IMR-90 (cell line): ENCODE results near the gene DLX6. TPM values are rescaled to one million over a fixed set of nuclear protein-coding genes. Genes with fewer than 3 reads are reported as not detected.

Experiments
- ATAC-seq: fragments of 200-7000 bp; cut with Tn5 transposase; 2 replicates; pipeline ENCODE4 v1.9.1; 2020; ENCODE audit warnings: low read depth, mild to moderate bottlenecking, moderate library complexity
- BruUV-seq: library from RNA; stranded (reverse); fragments of 400-500 nt; replicated peaks from 2 replicates; lab custom pipeline; 2021; lab: Mats Ljungman, UMichigan
- CTCF ChIA-PET: fragments of 300-600 bp; formaldehyde crosslinking; extraction: SDS; loops from one replicate; lab custom pipeline; 2021; ENCODE audit warnings: antibody characterized with exemption; lab: Yijun Ruan, JAX
- POLR2A ChIA-PET: fragments of 300-600 bp; sonication (Branson Sonifier 250); formaldehyde crosslinking; loops from one replicate; lab custom pipeline; 2022; ENCODE audit warnings: antibody characterized with exemption; ENCODE audit not compliant: unreplicated experiment; lab: Charles Lee
- DNase-seq: peaks from one replicate; pipeline ENCODE4 v3.0.0; 2013
- H2AFZ ChIP-seq: replicated peaks from 2 replicates; pipeline ENCODE3; 2013; ENCODE audit warnings: low read length, mild to moderate bottlenecking; ENCODE audit not compliant: poor library complexity
- H2AK5ac ChIP-seq: 2 replicates; pipeline ENCODE4 v1.6.1; 2013; ENCODE audit warnings: low read depth, low read length, inconsistent platforms
- H2AK9ac ChIP-seq: replicated peaks from 2 replicates; pipeline ENCODE3; 2013; ENCODE audit warnings: mild to moderate bottlenecking, low read depth, low read length, moderate library complexity; ENCODE audit not compliant: poor library complexity
- H2BK120ac ChIP-seq: 2 replicates; pipeline ENCODE4 v1.6.1; 2013; ENCODE audit warnings: low read depth, low read length, inconsistent platforms
- H2BK15ac ChIP-seq: 3 replicates; pipeline ENCODE4 v1.6.1; 2013; ENCODE audit warnings: low read depth, low read length, inconsistent platforms
- H2BK20ac ChIP-seq: 2 replicates; pipeline ENCODE4 v1.6.1; 2013; ENCODE audit warnings: low read depth, mild to moderate bottlenecking, inconsistent platforms, low read length, moderate library complexity
- H2BK5ac ChIP-seq: 2 replicates; pipeline ENCODE4 v1.6.1; 2013; ENCODE audit warnings: mild to moderate bottlenecking, low read depth, low read length, inconsistent platforms; ENCODE audit not compliant: poor library complexity, severe bottlenecking
- H3K14ac ChIP-seq: replicated peaks from 2 replicates; pipeline ENCODE4 v1.6.1; 2013; ENCODE audit warnings: low read depth, low read length, inconsistent platforms
- H3K18ac ChIP-seq: 2 replicates; pipeline ENCODE4 v1.6.1; 2013; ENCODE audit warnings: low read depth, low read length, control low read depth
- H3K23ac ChIP-seq: 2 replicates; pipeline ENCODE4 v1.6.1; 2013; ENCODE audit warnings: low read depth, low read length, inconsistent platforms
- H3K27ac ChIP-seq: 2 replicates; pipeline ENCODE4 v1.5.1; 2013; ENCODE audit warnings: mild to moderate bottlenecking, control low read depth, low read length; ENCODE audit not compliant: insufficient read depth
- H3K27me3 ChIP-seq: 2 replicates; pipeline ENCODE4 v1.6.1; 2013; ENCODE audit warnings: low read length; ENCODE audit not compliant: control insufficient read depth, insufficient read depth
- H3K36me3 ChIP-seq: 2 replicates; pipeline ENCODE4 v1.6.1; 2013; ENCODE audit warnings: low read length, mixed read lengths; ENCODE audit not compliant: control insufficient read depth, insufficient read depth
- H3K4ac ChIP-seq: 2 replicates; pipeline ENCODE4 v1.6.1; 2013; ENCODE audit warnings: low read depth, low read length, inconsistent platforms
- H3K4me1 ChIP-seq: 2 replicates; pipeline ENCODE4 v1.6.1; 2013; ENCODE audit warnings: low read length, mixed read lengths; ENCODE audit not compliant: control insufficient read depth, insufficient read depth
- H3K4me2 ChIP-seq: 2 replicates; pipeline ENCODE4 v1.6.1; 2013; ENCODE audit warnings: low read depth, mild to moderate bottlenecking, control low read depth, low read length, moderate library complexity
- H3K4me3 ChIP-seq: 2 replicates; pipeline ENCODE4 v1.5.1; 2013; ENCODE audit warnings: low read depth, mild to moderate bottlenecking, control low read depth, low read length, moderate library complexity; ENCODE audit not compliant: insufficient read depth
- H3K56ac ChIP-seq: 2 replicates; pipeline ENCODE4 v1.6.1; 2013; ENCODE audit warnings: low read length, inconsistent platforms; ENCODE audit not compliant: insufficient read depth; ENCODE audit errors: extremely low read depth
- H3K79me1 ChIP-seq, 2 experiments: 2 replicates each; pipeline ENCODE4 v1.6.1; 2013; ENCODE audit warnings: low read length in 2 of 2, inconsistent platforms in 1 of 2, low read depth in 1 of 2
- H3K9ac ChIP-seq: 2 replicates; pipeline ENCODE4 v1.6.1; 2013; ENCODE audit warnings: low read depth, low read length, control low read depth
- H3K9me1 ChIP-seq: 2 replicates; pipeline ENCODE4 v1.6.1; 2013; ENCODE audit warnings: low read length, inconsistent platforms; ENCODE audit not compliant: insufficient read depth
- H3K9me3 ChIP-seq: 2 replicates; pipeline ENCODE4 v1.6.1; 2013; ENCODE audit warnings: low read length; ENCODE audit not compliant: control insufficient read depth, insufficient read depth
- H4K20me1 ChIP-seq: 2 replicates; pipeline ENCODE4 v1.6.1; 2013; ENCODE audit warnings: low read length, inconsistent platforms; ENCODE audit not compliant: insufficient read depth
- H4K5ac ChIP-seq: 2 replicates; pipeline ENCODE4 v1.6.1; 2013; ENCODE audit warnings: mild to moderate bottlenecking, low read depth, low read length, control low read depth
- H4K8ac ChIP-seq, 2 experiments: 2 replicates each; pipeline ENCODE4 v1.6.1; 2013; ENCODE audit warnings: low read depth in 2 of 2, low read length in 2 of 2, control low read depth in 1 of 2, inconsistent platforms in 1 of 2
- H4K91ac ChIP-seq: 2 replicates; pipeline ENCODE4 v1.6.1; 2013; ENCODE audit warnings: low read depth, low read length, inconsistent platforms; ENCODE audit not compliant: insufficient read depth
- MAFK ChIP-seq: IDR thresholded peaks from 2 replicates; pipeline ENCODE4 v1.6.1; 2012; ENCODE audit warnings: low read depth, low read length, improper control_type of control experiment
- POLR2A ChIP-seq: IDR thresholded peaks from 2 replicates; pipeline ENCODE4 v1.6.1; 2012; ENCODE audit warnings: mild to moderate bottlenecking, low read depth, low read length
- WGBS, 2 experiments: methylation state at CpG; one replicate each; pipeline versions ENCODE4 v1.1.5 to v1.1.7; 2013; ENCODE audit warnings: missing lambda C conversion rate in 2 of 2; ENCODE audit not compliant: insufficient read length in 1 of 2; ENCODE audit errors: extremely low coverage in 2 of 2; 5-methylcytosine and 5-hydroxymethylcytosine counted together
- dilution Hi-C: fragments of 300-500 bp; cut with HindIII; formaldehyde crosslinking; loops from one replicate; pipeline ENCODE4 v1.14.3; 2018; ENCODE audit warnings: low sequenced_read_pairs; ENCODE audit not compliant: unreplicated experiment
- in situ Hi-C: fragments of 300-500 bp; cut with MboI; formaldehyde crosslinking; loops from 3 replicates; pipeline ENCODE4 v1.14.3; 2019; ENCODE audit warnings: low sequenced_read_pairs, inconsistent platforms, mixed read lengths
- intact Hi-C: fragments of 100-400 bp; cut with micrococcal nuclease; formaldehyde crosslinking; loops from 2 replicates; pipeline ENCODE4 v1.10.0; 2022
- polyA plus RNA-seq, 3 experiments: library from polyadenylated mRNA; depleted of rRNA; stranded (reverse); fragments of >200 nt; gene quantifications; 2 replicates each; pipeline ENCODE4 v1.2.3, GENCODE V29; 2012; ENCODE audit warnings: low replicate concordance in 1 of 3
- total RNA-seq: library from RNA; depleted of rRNA; stranded (reverse); fragments of >200 nt; gene quantifications from 2 replicates; pipeline ENCODE4 v1.2.3, GENCODE V29; 2012

The DLX6 gene
- total and polyA plus RNA-seq, 2 of the 4 experiments (the other 2 are of a cell fraction), result not detected

DNA sequence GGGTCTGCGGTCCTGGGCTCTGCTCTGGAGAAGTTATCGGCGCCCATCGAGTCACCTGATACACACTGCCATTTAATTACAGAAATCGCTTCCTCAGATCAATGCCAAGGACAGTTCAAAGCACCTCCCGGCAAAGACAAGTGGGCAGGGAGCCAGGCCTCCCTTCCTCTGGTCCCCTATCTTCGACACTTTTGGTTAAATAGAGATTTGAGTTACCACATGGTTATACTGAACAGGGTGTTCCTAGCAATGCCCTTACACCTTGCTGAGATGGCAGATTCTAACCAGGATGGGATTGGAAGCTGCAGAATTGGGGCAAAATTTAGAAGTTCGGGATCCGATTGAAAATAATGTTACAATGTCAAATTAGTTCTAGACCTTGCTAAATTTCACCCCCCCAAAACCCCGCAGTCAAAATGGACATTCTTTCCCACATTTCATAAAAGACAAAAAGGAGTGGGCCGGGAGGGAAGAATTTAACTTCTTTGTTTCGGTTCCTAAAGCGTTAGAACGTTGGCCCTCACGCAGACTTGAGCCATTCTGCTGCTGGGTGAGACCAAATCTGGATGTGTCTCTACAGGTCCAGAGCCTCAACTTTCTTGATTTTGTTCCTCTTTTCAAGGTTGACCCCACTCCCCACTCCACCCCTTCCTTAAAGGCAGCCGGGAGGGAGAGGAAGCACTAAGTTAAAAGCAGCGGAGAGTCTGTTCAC is 21.5 kb downstream of the DLX6 start:
- no TSS peak for BruUV-seq
- no peaks in the 10 kb centered on the region for H3K4me1 ChIP-seq
- H3K56ac ChIP-seq, result no peak overlapping the region
- no peak overlapping the region for H2BK15ac ChIP-seq
- H4K91ac ChIP-seq, result no peak overlapping the region
- H3K79me1 ChIP-seq, result no peaks in the 10 kb centered on the region
- POLR2A ChIA-PET, result interaction anchor here (0.5 kb wide), 1 partner anchor 21 kb away, joined by 3 read pairs; no protein-coding TSS in a partner anchor
- no peak overlapping the region for H3K23ac ChIP-seq
- H3K36me3 ChIP-seq, result no peaks in the 10 kb centered on the region
- no peak overlapping the region for H3K18ac ChIP-seq
- H3K9ac ChIP-seq, result no peak overlapping the region
- peaks cover 4% of the 10 kb centered on the region for H3K9me3 ChIP-seq
- no peak overlapping the region; the same call in 1 of the 2 replicates for H3K4me2 ChIP-seq
- H2AFZ ChIP-seq, result peak overlapping the region; percentile 63
- H3K27me3 ChIP-seq, result peaks cover 52% of the 10 kb centered on the region
- H4K8ac ChIP-seq, result no peak overlapping the region
- H2BK120ac ChIP-seq, result no peak overlapping the region
- no peaks in the 10 kb centered on the region for H4K20me1 ChIP-seq
- in situ Hi-C loops, result loop anchor here (5.0 to 10.0 kb wide), 2 partner anchors 952 to 1110 kb away; no protein-coding TSS in a partner anchor
- ATAC-seq (no peak), DNase-seq (no peak)
- no CpG with 5 or more reads among the region's 17 CpGs for WGBS, 2 experiments
- no peak overlapping the region for H3K4ac ChIP-seq
- TF ChIP-seq MAFK (no peak), POLR2A (0 out of 2 replicates have a peak, but pooled peaks have one; percentile 9)
- intact Hi-C loops, result loop anchor here (1.0 to 5.0 kb wide), 5 partner anchors 612 to 1111 kb away; no protein-coding TSS in a partner anchor
- no peak overlapping the region for H2AK9ac ChIP-seq
- CTCF ChIA-PET, result interaction anchor here (0.6 to 1.4 kb wide), 13 partner anchors 9 to 1111 kb away, joined by 3 to 20 read pairs (median 5); no protein-coding TSS in a partner anchor
- H3K14ac ChIP-seq, result no peak overlapping the region
- no peak overlapping the region for H2AK5ac ChIP-seq
- no peak overlapping the region for H4K5ac ChIP-seq
- H3K27ac ChIP-seq, result no peak overlapping the region
- no peak overlapping the region for H3K4me3 ChIP-seq
- H3K9me1 ChIP-seq, result no peaks in the 10 kb centered on the region
- dilution Hi-C loops, result no loop called here
- H2BK20ac ChIP-seq, result no peak overlapping the region
- H2BK5ac ChIP-seq, result no peak overlapping the region
